PC-9 (cell line): ENCODE results near the gene ZMAT5. TPM values are rescaled to one million over a fixed set of nuclear protein-coding genes. Genes with fewer than 3 reads are reported as not detected.

ENCODE experiments used
- BruUV-seq: library from RNA; stranded (reverse); fragments of 400-500 nt; replicated peaks from 2 replicates; lab custom pipeline; 2021; lab: Mats Ljungman, UMichigan
- CTCF ChIA-PET: fragments of 300-600 bp; sonication (Branson Sonifier 250); formaldehyde crosslinking; loops from one replicate; lab custom pipeline; 2022; ENCODE audit warnings: antibody characterized with exemption; lab: Charles Lee
- POLR2A ChIA-PET: fragments of 300-600 bp; sonication (Branson Sonifier 250); formaldehyde crosslinking; loops from one replicate; lab custom pipeline; 2022; ENCODE audit warnings: antibody characterized with exemption; ENCODE audit not compliant: unreplicated experiment; lab: Charles Lee
- DNase-seq, 2 experiments: peaks; one replicate each; pipeline versions ENCODE4 v3.0.0 to v3.0.0-alpha.2; 2015 to 2022; ENCODE audit warnings: mixed read lengths in 1 of 2
- H2AFZ ChIP-seq: fragments of 200-600 bp; sonication (generic); 2 replicates; pipeline ENCODE4 v1.8.1; 2017; ENCODE audit warnings: antibody characterized with exemption
- H3F3A ChIP-seq: fragments of 200-600 bp; sonication (generic); 2 replicates; pipeline ENCODE4 v1.8.1; 2017; ENCODE audit warnings: antibody characterized with exemption, mild to moderate bottlenecking, low read depth; ENCODE audit not compliant: insufficient read depth
- H3K27ac ChIP-seq: fragments of 200-600 bp; sonication (generic); 2 replicates; pipeline ENCODE4 v1.6.1; 2016; ENCODE audit warnings: mixed run types
- H3K27me3 ChIP-seq: fragments of 200-600 bp; sonication (generic); 2 replicates; pipeline ENCODE4 v1.6.1; 2016; ENCODE audit warnings: low read depth, mixed run types; ENCODE audit not compliant: insufficient read depth
- H3K36me3 ChIP-seq: fragments of 200-600 bp; sonication (generic); 2 replicates; pipeline ENCODE4 v1.6.1; 2016; ENCODE audit warnings: low read depth, mixed run types
- H3K4me1 ChIP-seq: fragments of 200-600 bp; sonication (generic); replicated peaks from 2 replicates; pipeline ENCODE4 v1.6.1; 2016; ENCODE audit warnings: mixed run types; ENCODE audit not compliant: insufficient read depth
- H3K4me2 ChIP-seq: fragments of 200-600 bp; sonication (generic); 2 replicates; pipeline ENCODE4 v1.6.1; 2017; ENCODE audit warnings: mixed run types
- H3K4me3 ChIP-seq: fragments of 200-600 bp; sonication (generic); 2 replicates; pipeline ENCODE4 v1.6.1; 2016; ENCODE audit warnings: mixed run types
- H3K79me2 ChIP-seq: fragments of 200-600 bp; sonication (generic); 2 replicates; pipeline ENCODE4 v1.6.1; 2017; ENCODE audit warnings: low read depth, mixed run types
- H3K9me2 ChIP-seq: fragments of 200-600 bp; sonication (generic); 2 replicates; pipeline ENCODE4 v1.8.1; 2017; ENCODE audit warnings: mild to moderate bottlenecking; ENCODE audit not compliant: insufficient read depth
- H3K9me3 ChIP-seq: fragments of 200-600 bp; sonication (generic); 2 replicates; pipeline ENCODE4 v1.8.1; 2016; ENCODE audit warnings: low read depth; ENCODE audit not compliant: insufficient read depth
- H4K20me1 ChIP-seq: fragments of 200-600 bp; sonication (generic); 2 replicates; pipeline ENCODE4 v1.8.1; 2017; ENCODE audit not compliant: insufficient read depth
- EZH2 ChIP-seq: fragments of 200-600 bp; sonication (generic); IDR thresholded peaks from 2 replicates; pipeline ENCODE4 v1.8.0; 2017; ENCODE audit warnings: antibody characterized with exemption, low read depth
- intact Hi-C: fragments of 100-400 bp; cut with micrococcal nuclease; formaldehyde crosslinking; loops from one replicate; pipeline ENCODE4 v1.10.0; 2022; ENCODE audit not compliant: unreplicated experiment
- total RNA-seq: library from RNA; stranded (reverse); gene quantifications from 2 replicates; pipeline ENCODE4 v1.2.3, GENCODE V29; 2021
- TF ChIP-seq, protein P1 (sequence below): fragments of 200-600 bp; sonication (generic); conservative IDR thresholded peaks from 2 replicates; pipeline ENCODE4 v1.6.1; 2017; ENCODE audit warnings: mixed run types, antibody characterized with exemption, mild to moderate bottlenecking, moderate library complexity

ZMAT5 gene
- total RNA-seq, 1 experiment from 2014 or later = 14.2 TPM

- no peaks in the 10 kb centered on the region for H3F3A ChIP-seq
- intact Hi-C loops = no loop called here
- H3K4me2 ChIP-seq = no peak overlapping the region
- DNase-seq = no peak
- H2AFZ ChIP-seq = no peak overlapping the region
- no peaks in the 10 kb centered on the region for H3K36me3 ChIP-seq
- no peaks in the 10 kb centered on the region for H3K9me3 ChIP-seq
- POLR2A ChIA-PET = no interaction called here
- CTCF ChIA-PET = no interaction called here
- H3K27me3 ChIP-seq = no peaks in the 10 kb centered on the region
- no peaks in the 10 kb centered on the region for H3K4me1 ChIP-seq
- H3K27ac ChIP-seq = no peak overlapping the region
- H3K79me2 ChIP-seq = no peaks in the 10 kb centered on the region
- BruUV-seq = no TSS peak
- TF ChIP-seq, protein P1, sequence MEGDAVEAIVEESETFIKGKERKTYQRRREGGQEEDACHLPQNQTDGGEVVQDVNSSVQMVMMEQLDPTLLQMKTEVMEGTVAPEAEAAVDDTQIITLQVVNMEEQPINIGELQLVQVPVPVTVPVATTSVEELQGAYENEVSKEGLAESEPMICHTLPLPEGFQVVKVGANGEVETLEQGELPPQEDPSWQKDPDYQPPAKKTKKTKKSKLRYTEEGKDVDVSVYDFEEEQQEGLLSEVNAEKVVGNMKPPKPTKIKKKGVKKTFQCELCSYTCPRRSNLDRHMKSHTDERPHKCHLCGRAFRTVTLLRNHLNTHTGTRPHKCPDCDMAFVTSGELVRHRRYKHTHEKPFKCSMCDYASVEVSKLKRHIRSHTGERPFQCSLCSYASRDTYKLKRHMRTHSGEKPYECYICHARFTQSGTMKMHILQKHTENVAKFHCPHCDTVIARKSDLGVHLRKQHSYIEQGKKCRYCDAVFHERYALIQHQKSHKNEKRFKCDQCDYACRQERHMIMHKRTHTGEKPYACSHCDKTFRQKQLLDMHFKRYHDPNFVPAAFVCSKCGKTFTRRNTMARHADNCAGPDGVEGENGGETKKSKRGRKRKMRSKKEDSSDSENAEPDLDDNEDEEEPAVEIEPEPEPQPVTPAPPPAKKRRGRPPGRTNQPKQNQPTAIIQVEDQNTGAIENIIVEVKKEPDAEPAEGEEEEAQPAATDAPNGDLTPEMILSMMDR = no peak
- TF ChIP-seq EZH2 = no peak
- H3K9me2 ChIP-seq = no peaks in the 10 kb centered on the region
- no peak overlapping the region for H3K4me3 ChIP-seq
- no peaks in the 10 kb centered on the region for H4K20me1 ChIP-seq
Measured at GRCh38 chr22:29740216-29740615, 26.6 kb downstream of the ZMAT5 start.

GRCh38 chr22:29739346-29739875 lies 27.4 kb downstream of the ZMAT5 start:
- H3K27me3 ChIP-seq = no peaks in the 10 kb centered on the region
- no peak overlapping the region for H3K4me2 ChIP-seq
- no peaks in the 10 kb centered on the region for H3K9me3 ChIP-seq
- no peaks in the 10 kb centered on the region for H3K36me3 ChIP-seq
- H3K4me1 ChIP-seq = no peaks in the 10 kb centered on the region
- no peak overlapping the region for H3K27ac ChIP-seq
- no TSS peak for BruUV-seq
- intact Hi-C loops = no loop called here
- ChIA-PET CTCF (no interaction called here), POLR2A (no interaction called here)
- no peaks in the 10 kb centered on the region for H3K9me2 ChIP-seq
- H3F3A ChIP-seq = no peaks in the 10 kb centered on the region
- H3K79me2 ChIP-seq = no peaks in the 10 kb centered on the region
- no peak overlapping the region for H3K4me3 ChIP-seq
- TF ChIP-seq, protein P1 = no peak
- no peaks in the 10 kb centered on the region for H4K20me1 ChIP-seq
- H2AFZ ChIP-seq = no peak overlapping the region
- DNase-seq = no peak

DNA sequence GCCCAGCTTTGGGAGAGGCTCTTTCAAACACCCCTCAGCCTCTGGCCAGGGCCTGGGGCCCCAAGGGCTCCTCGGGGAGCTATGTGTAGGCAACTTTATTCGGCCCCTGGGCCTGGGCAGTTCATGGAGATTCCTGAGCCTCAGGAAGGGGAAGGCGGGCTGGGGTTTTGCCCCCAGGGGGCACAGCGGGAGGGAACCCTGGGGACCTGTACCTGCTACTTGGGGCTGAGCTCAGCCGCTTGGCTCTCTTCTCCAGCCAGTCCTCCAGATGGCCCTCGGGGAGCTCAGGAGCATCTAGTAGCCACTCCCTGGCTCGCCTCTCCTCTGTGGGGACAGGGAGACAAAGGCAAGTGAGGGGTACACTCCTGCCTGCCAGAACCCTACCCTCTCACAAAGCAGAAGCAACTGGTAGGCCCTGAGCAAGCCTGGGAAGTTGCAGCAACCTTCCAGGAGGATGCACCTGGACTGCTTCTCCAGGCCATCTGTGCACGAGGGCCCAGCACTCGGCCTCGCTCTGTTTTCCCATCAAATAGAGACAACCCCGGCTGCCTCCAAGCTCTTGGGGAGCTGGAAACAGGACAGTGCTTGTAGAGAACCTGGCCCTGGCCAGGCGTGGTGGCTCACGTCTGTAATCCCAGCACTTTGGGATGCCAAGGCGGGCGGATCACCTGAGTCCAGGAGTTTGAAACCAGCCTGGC lies 28.5 kb downstream of the ZMAT5 start:
- no TSS peak for BruUV-seq
- POLR2A ChIA-PET = interaction anchor here (0.5 to 0.7 kb wide), 2 partner anchors 355 to 649 kb away, joined by 3 to 4 read pairs; partner anchors contain the start of gene RNF215
- CTCF ChIA-PET = no interaction called here

More for the DNA sequence above, 28.5 kb downstream of the ZMAT5 start:
- intact Hi-C loops = no loop called here
- Histone ChIP-seq H4K20me1 (no peaks in the 10 kb centered on the region), H3K9me2 (no peaks in the 10 kb centered on the region), H3K4me1 (no peaks in the 10 kb centered on the region), H3K4me2 (no peak overlapping the region), H3K4me3 (no peak overlapping the region), H3K79me2 (no peaks in the 10 kb centered on the region), H2AFZ (no peak overlapping the region), H3F3A (no peaks in the 10 kb centered on the region), H3K27me3 (no peaks in the 10 kb centered on the region), H3K27ac (no peak overlapping the region), H3K36me3 (no peaks in the 10 kb centered on the region), H3K9me3 (no peaks in the 10 kb centered on the region)
- DNase-seq = no peak
- no peak for TF ChIP-seq EZH2
- TF ChIP-seq, protein P1 = no peak
